ENCODE data around the gene CD4.

CD4 gene

DNA sequence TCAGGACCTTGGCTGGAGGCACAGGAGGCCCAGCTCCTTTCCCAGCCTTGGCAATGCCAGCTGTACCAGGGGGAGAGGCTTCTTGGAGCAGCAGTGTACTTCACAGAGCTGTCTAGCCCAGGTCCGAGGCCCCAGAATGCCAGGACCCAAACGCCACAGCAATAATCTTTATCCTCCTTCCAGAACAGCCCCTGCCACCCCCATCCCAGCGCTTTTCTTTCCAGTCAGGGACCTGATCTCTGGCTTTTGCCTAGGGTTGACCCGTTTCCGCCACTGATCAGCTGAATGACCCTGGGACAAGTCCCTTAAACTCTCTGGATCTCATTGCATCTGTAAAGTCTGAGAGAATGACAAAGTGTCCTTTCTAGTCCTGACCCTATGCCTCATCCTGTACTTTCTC is 11.9 kb upstream of the CD4 start:
- in situ Hi-C loops (cut with MboI; ENCODE audit: low sequenced_read_pairs): no loop called here

DNA sequence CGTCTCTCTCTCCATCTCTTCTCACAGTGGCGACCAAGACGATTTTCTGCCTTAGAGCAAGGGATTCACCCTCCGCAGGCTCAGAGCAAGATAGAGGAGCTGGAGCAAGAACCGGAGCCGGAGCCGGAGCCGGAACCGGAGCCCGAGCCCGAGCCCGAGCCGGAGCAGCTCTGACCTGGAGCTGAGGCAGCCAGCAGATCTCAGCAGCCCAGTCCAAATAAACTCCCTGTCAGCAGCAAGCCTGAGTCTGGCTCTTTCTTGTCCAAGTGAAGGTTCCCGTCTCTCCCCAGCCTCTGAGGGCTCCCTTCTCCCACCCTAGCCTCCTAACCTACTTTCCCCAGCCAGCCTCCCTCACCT is 11.1 kb upstream of the CD4 start:
- in situ Hi-C loops (cut with MboI; ENCODE audit: low sequenced_read_pairs): no loop called here

DNA sequence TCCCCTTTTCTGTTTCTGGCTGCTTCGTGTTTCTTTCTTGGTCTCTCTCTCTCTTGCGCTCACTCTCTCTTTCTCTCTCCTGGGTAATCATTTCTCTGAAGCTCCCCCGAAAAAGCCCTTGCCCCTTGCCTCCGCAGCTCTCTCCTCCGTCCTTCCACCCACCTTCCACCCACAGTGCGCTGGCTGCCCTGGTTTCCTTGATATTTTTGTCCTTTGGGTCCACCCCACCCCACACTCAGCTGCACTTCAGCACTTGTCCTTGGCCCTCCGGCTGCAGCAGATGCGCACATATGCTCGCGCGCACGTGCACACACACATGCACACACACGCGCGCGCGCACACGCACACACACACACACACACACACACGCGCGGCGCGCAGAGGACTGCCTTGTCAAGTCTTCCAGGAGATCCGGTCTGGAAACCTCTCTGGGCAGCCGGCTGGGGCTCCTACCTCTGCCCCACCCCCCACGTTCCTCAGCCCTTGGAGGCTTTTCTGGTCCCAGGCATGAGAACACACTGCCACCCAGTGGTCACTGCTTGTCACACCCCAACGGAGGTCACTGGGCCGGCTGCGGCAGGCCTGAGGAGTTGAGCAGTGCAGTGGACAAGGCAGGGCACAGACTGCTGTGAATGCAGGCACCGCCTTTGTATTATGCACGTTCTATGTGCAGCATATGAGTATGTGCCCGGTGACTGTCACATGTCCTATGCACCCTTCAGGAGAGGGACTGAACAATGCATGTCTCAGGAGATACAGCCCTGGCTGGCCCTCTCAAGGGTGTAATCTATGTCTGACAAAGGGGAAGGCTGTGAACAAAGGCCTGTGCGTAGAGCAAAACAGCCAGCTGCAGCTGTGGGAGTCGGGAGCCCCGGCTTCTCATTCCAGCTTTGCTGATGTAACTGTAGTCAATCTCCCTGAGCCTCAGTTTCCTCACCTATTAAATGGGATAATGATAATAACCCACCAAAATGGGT is 10.5 kb upstream of the CD4 start:
- in situ Hi-C loops (cut with MboI; ENCODE audit: low sequenced_read_pairs): no loop called here

DNA sequence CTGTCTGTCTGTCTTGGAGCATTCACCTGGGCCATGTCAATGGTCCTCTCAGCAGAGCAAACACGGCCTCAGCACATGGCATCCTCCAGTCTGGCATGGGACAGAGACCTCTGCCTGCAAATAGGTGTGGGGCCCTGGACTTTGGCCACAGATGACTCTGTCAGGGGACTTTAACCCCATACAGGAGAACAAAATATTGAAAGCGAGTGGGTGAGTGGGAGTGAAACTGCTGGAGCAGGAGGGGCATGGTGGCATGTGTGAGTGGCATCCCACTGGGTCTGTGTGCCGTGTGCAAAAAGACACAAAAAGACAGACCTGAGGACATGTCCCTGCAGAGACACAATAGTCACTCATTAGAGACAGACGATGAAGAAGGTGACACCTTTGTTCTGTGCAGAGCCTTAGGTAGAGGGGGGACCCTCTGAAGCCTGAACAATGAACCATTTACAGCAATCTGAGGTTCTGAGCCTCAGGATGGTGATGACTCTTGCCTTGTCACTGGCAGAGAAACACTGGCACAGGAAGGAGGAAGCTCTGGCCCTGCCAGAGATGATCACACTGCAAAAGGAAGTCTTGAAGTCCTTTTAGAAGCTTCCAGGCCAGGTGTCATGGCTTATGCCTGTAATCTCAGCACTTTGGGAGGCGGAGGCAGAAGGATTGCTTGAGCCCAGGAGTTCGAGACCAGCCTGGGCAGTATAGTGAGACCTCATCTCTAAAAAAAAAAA is 9.5 kb upstream of the CD4 start:
- in situ Hi-C loops (cut with MboI; ENCODE audit: low sequenced_read_pairs): no loop called here

DNA sequence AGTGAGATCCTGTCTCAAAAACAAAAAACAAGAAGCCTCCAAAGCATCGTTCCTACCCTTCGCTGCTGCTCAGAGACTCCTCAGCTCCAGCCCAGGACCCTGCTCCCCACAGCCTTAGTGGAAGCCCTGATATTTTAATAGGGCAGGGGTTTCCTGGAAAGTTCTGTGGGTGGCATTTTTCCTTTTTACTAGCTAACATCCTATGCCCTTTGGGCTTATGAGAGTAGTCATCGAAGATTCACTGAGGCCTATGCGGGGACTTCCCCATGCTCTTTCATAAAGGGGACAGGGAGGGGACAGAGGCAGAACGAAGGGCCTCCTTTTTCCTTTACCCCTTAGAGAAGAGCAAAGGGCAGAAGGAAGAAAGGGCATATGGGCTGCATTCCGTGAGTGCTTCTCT is 8.8 kb upstream of the CD4 start:
- in situ Hi-C loops (cut with MboI; ENCODE audit: low sequenced_read_pairs): no loop called here

DNA sequence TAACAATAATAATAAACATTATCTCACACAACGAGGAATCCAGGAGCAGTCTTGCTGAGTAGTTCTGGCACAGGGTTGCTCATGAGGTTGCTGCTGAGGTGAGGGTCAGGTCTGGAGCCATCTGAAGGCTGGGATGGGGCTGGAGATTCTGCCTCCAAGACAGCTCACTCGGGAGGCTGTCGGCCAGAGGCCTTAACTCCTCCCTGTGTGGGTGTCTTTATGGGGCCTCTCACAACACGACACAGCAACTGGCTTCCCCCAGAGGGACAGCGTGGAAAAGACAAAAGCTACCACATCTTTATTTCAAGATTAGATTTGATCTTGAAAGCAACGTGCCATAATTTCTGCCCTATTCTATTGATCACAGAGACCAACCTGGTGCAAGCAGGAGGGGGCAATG is 7.2 kb upstream of the CD4 start:
- in situ Hi-C loops (cut with MboI; ENCODE audit: low sequenced_read_pairs): no loop called here

DNA sequence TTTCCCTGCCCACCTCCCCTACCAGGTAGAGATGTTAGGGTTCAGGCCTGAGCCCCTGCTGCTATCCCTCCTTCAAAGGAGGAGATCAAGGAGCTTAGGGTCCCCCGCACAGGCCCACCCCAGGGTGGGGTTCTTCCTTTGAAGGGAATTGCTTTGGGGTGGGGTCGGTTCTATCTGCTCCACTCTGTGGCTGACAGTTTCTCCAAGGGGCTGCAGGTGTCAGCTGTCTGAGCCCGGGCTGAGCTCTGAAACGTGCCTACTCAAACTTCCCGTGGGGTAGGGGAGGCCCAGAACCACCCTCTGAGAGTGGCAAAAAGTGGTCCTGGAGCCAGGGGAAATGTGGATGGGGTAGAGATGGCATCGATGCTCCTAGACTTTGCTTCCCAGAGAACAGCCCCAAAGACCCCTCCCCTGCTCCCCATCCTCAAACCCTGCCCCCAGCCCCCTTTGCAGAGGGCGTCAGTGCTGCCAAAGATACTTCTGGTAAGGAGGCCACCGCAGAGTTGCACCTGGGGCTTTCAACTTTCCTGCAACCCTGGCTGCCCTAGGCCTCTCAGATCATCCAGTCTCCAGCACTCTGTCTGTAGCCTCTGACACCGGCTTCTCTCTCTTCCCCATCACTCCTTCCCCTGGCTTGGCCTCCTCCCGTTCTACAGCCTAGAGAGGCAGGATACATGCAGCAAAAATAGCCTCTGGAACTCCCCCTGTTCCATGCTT is 6.3 kb upstream of the CD4 start:
- in situ Hi-C loops (cut with MboI; ENCODE audit: low sequenced_read_pairs): no loop called here

DNA sequence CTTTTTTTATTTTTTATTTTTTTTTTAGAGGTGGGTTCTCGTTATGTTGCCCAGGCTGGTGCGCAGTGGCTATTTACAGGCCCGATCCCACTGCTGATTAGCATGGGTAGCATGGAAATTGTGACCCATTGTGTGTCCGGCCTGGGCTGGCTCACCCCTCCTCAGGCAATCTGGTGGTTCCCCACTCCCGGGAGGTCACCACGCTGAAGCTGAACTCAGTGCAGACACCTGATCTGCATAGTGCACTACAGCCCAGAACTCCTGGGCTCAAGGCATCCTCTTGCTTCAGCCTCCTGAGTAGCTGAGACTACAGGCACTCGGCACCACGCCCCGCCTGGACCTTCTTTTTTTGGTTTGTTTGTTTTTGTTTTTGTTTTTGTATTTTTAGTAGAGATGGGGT is 5.5 kb upstream of the CD4 start:
- in situ Hi-C loops (cut with MboI; ENCODE audit: low sequenced_read_pairs): no loop called here

DNA sequence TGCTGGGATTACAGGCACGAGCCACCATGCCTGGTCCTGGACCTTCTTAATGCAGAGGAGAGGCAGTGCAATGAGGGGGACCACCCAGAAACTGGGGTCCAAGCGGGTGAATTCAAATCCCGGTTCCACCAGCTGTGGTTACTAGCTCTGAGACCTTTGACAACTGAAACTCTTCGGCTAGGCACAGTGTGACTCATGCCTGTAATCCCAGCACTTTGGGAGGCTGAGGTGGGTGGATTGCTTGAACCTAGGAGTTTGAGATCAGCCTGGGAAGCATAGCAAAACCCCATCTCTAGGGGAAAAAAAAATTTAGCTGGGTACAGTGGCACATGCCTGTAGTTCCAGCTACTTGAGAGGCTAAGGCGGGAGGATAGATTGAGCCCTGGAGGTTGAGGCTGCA is 5.0 kb upstream of the CD4 start:
- in situ Hi-C loops (cut with MboI; ENCODE audit: low sequenced_read_pairs): no loop called here

DNA sequence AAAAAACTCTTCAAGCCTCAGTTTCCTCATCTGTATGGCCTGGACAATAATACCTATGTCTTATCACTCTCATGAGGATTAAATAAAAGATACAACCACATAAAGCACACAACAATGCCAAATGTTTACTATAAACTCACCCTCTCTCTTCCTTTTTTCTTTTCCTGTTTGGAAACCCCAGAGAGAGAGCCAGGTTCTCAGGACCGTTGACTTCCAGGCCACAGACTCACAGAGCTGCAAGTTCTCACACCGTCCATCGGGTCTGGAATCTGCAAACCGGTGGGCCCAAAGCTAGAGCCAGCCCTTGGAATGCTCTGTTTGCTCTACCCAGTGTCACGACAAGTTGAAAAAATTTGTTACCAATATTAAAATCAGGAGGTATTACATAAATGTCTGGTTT is 4.6 kb upstream of the CD4 start:
- in situ Hi-C loops (cut with MboI; ENCODE audit: low sequenced_read_pairs): no loop called here

DNA sequence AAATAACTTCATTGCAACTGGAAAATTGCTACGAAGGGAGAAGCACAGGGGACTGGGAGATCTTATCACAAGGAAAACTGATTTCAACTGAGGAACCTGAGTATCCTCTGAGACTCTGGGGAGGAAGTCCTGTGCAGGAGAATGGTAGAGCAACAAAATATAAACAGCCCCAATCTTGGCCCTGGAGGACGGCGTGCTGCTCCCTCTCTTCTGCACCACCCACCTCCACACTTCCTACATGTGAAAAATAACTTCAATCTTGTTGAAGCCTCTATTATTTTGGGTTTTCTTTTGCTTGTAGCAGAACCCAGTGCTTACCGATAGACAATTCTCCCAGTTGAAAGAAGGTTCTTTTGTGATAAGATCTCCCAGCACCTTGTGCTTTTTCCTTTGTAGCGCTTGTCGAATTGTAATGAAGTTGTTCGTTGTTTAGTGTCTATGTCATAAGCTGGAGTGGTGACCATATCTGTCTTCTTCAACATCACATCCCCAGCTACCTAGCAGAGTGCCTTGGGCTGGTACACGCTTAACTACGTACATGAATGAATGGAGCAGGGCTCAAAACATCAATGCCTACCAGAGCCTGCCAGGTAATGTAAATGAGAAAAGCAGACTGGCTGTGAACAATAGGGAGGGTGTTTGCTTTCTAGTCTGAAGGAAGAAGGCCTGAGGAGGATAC is 2.8 kb upstream of the CD4 start:
- in situ Hi-C loops (cut with MboI; ENCODE audit: low sequenced_read_pairs): no loop called here

DNA sequence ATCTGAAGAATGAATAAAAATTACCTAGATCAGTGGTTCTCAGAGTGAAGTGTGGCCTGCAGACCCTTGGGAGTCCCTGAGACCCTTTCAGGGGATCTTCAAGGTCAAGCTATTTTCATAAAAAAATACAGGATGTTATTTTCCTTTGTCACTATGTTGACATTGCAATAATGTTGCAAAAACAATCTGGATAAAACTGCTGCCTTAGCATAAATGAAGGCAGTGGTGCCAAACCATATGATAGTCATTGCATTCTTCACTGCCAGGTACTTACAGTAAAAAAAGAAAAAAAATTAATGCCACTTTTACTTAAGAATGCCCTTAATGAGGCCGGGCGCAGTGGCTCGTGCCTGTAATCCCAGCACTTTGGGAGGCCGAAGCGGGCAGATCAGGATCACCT is 2.0 kb upstream of the CD4 start:
- in situ Hi-C loops (cut with MboI; ENCODE audit: low sequenced_read_pairs): no loop called here

DNA sequence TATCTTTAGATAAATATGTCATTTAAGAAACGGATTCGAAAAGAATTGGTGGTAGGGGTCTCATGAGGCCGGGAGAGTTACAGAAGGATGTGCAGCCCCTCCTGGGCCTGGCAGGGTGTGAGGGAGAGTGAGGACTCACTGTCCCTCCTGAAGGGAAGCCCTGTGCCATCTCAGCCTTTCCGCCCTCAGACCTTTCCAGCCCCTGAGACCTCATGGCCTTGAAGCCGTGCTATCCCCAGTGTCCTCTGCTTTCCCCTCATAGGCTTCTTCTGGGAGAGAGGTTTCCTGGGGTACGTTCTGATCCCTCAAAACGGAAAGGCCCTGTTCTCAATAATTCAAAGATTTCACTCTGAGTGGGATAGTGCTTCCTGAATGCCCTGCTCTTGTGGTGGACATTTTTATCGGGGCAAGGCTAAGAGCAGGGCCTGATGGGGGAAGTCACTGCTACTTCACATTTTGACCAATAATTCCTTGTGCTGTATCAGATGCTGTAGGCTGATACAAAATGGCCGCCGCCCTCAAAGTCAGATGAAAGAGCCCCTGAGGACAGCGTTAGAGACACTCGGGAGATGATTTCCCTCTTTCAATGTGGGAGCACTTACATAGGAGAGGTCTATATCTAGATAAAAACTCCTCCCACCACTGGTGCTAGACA is 1.3 kb downstream of the CD4 start:
- in situ Hi-C loops (cut with MboI; ENCODE audit: low sequenced_read_pairs): no loop called here

DNA sequence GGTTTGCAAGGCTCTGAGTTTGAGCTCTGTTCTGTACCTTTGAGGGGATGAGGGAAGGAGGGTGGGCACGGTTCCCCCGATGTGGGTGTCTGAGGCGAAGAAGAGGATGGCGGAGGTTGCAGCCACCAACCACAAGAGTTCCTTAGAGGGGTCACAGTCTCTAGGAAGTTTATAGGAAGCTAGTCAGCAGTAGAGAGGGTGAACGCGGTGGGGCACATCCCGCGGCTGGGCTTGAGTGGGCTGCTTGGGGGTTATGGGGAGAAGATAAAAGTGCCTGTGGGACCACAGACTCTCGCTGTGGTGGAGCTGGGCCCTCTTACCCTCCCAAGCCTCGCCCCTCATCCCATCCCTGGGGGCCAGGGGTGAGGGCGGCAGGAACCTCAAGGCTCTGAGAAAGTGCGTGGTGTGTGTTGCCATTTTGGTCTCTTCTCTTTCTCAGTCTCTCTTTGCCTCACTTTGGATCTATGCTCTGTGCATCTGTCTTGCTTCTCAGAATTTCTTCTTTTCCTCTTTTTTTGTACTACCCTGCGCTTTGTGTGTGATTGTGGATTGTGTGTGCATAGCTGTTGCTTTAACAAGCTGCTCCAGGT is 2.7 kb downstream of the CD4 start:
- in situ Hi-C loops (cut with MboI; ENCODE audit: low sequenced_read_pairs): no loop called here

DNA sequence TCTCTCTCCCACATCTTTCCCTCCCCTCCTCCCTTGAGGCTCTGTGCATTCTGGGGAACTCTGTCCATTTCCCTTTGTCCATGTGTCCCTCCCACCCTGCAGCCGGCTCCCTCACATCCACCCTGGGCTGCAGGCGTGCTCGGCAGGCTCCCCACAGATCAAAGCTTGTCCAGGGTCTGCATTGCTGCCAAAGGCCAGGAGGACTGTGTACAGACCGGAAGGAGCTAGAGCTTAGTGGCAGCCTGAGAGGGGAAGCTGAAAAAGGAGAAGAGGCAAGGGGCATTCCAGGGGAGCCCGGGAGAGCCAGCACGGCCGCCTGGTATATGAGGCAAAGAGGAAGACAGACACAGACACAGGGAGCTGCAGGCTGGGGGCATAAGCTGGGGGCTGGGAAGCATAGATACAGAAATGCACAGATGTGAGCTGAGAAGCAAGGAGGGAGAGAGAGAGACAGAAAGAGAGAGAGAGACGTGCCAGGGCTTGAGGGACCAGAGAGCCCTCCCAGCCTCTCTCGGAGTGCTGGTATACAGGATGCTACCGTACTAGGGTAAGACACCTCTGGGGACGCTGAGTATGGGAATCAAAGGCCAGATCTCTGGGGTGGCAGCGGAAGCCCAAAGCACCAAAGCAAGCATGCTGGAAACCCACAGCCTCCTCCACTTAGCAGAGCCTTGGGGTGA is 3.3 kb downstream of the CD4 start:
- in situ Hi-C loops (cut with MboI; ENCODE audit: low sequenced_read_pairs): no loop called here

DNA sequence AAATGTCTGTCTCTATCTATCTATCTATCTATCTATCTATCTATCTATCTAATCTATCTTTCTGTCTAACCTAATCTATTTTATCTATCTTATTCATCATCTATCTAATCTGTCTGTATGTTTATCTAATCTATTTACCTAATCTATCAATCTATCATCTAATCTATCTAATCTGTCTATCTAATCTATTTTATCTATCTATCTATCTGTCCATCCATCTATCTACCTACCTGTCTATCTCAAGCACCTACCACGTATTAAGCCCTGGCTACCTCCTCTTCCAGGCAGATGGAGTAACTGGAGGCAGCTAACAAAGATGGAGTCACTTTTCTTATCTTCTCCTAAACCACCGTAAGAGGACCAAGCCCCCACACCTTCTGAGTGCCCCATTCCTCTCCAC is 5.8 kb downstream of the CD4 start:
- in situ Hi-C loops (cut with MboI; ENCODE audit: low sequenced_read_pairs): no loop called here

DNA sequence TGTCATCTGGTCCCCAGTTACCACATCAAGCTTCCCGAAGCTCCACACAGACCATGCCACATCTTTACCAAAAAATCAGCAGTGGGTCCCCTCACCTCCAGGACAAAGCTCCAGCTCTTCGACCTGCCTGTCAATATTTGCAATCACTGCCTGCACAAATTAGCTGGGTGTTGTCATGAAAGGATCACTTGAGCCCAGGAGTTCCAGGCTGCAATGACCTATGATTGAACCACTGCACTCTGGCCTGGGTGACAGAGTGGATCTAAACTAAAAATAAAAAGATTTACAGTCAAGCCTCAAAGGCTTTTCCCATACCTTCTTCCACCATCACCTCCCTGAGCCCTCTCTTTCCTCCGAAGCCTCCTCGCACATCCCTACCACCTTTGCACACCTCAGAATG is 7.2 kb downstream of the CD4 start:
- in situ Hi-C loops (cut with MboI; ENCODE audit: low sequenced_read_pairs): no loop called here

DNA sequence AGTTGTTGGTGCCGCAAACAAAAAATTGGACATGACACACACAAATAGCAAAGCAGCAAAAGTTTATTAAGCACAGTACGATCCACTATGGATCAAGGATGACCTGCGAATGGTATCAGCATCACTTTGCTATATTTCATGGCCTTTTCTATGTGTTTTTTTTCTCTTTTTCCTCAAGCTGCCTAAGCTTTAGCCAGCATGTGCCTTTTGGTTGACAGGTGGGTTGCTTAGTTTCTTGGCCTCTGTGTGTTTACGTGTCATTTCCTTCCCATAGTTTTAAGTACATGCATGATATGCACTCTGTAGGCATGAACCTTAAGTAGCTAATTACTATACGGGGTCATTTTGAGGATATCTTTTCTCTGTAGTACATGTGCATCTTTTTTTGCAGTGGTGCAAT is 9.8 kb downstream of the CD4 start:
- in situ Hi-C loops (cut with MboI; ENCODE audit: low sequenced_read_pairs): no loop called here

DNA sequence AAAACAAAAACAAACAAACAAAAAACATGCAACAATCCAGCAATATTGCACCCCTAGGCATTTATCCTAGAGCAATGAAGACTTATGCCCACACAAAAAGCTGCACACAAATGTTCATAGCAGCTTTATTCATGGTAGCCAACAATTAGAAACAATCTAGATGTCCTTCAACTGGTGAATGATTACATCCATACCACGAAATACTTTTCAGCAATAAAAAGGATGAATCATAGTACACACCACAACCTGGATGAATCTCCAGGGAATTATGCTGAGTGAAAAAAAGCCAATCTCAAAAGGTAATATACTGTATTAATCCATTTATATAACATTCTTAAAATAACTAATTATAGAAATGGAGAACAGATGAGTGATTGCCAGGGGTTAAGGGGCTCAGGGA is 17.8 kb downstream of the CD4 start:
- in situ Hi-C loops (cut with MboI; ENCODE audit: low sequenced_read_pairs): no loop called here

DNA sequence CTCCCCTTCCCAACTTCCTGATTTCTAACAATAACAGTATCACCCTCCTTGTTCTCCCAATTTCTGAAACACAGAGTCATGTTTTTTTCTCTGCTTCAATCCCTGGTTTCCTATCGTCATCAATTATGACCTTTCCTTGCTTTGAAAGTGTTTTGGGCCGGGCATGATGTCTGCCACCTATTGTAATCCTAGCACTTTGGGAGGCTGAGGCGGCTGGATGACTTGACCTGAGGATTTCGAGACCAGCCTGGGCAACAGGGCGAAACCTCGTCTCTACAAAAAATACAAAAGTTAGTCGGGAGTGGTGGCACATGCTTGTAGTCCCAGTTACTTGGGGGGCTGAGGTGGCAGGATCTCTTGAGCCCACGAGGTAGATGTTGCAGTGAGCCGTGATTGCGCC is 19.7 kb downstream of the CD4 start:
- in situ Hi-C loops (cut with MboI; ENCODE audit: low sequenced_read_pairs): no loop called here
